Measurements from ENCODE around the gene UNC45A.
A peak's percentile ranks its signal among the peaks of the same experiment; 100 is the strongest.

Gene UNC45A

GRCh38 chr15:90934949-90935751 lies at the start of gene UNC45A:
Gene UNC45A, plus strand, starts transcription at chr15:90935285. Its CDS starts 40 bp downstream, at chr15:90935325.
- no peaks in the 10 kb centered on the region for H3K9me3 ChIP-seq (ENCODE audit: low read length)
- peak within 1 kb of the TSS; percentile 75 for H3K27ac ChIP-seq (ENCODE audit: low read depth, low read length)
- H3K4me1 ChIP-seq (ENCODE audit: insufficient read depth, low read length) = peaks cover 43% of the 10 kb centered on the region
- H3K36me3 ChIP-seq (ENCODE audit: insufficient read depth, low read length) = peaks cover 17% of the 10 kb centered on the region
- H3K4me3 ChIP-seq (ENCODE audit: low read depth in 1 of 2, low read length in 2 of 2) = peak within 1 kb of the TSS; percentile 45 to 65
- H3K27me3 ChIP-seq (ENCODE audit: control insufficient read depth in 1 of 2, insufficient read depth in 2 of 2, low read length in 2 of 2) = no peaks in the 10 kb centered on the region
- H3K9ac ChIP-seq (ENCODE audit: low read length) = peak within 1 kb of the TSS; percentile 10

- Histone ChIP-seq H3K36me3 (ENCODE audit: insufficient read depth, low read length) (peaks cover 24% of the 10 kb centered on the region), H3K9me3 (ENCODE audit: low read length) (no peaks in the 10 kb centered on the region), H3K27me3 (ENCODE audit: control insufficient read depth in 1 of 2, insufficient read depth in 2 of 2, low read length in 2 of 2) (no peaks in the 10 kb centered on the region), H3K4me1 (ENCODE audit: insufficient read depth, low read length) (peaks cover 31% of the 10 kb centered on the region), H3K27ac (ENCODE audit: low read depth, low read length) (peak overlapping the region; percentile 95), H3K4me3 (ENCODE audit: low read depth in 1 of 2, low read length in 2 of 2) (peak overlapping the region; percentile 61 to 66), H3K9ac (ENCODE audit: low read length) (peak overlapping the region; percentile 76)
These were observed 49.4 kb upstream of the UNC45A start for GRCh38 chr15:90885432-90886290.

GRCh38 chr15:90886291-90886614 lies 48.8 kb upstream of the UNC45A start:
- H3K36me3 ChIP-seq (ENCODE audit: insufficient read depth, low read length) = peaks cover 25% of the 10 kb centered on the region
- no peak overlapping the region for H3K9ac ChIP-seq (ENCODE audit: low read length)
- H3K4me1 ChIP-seq (ENCODE audit: insufficient read depth, low read length) = peaks cover 31% of the 10 kb centered on the region

GRCh38 chr15:90887037-90887481 lies 48.0 kb upstream of the UNC45A start:
- Histone ChIP-seq H3K9ac (ENCODE audit: low read length) (no peak overlapping the region), H3K27ac (ENCODE audit: low read depth, low read length) (no peak overlapping the region), H3K4me3 (ENCODE audit: low read depth in 1 of 2, low read length in 2 of 2) (no peak overlapping the region), H3K36me3 (ENCODE audit: insufficient read depth, low read length) (peaks cover 33% of the 10 kb centered on the region), H3K9me3 (ENCODE audit: low read length) (no peaks in the 10 kb centered on the region), H3K4me1 (ENCODE audit: insufficient read depth, low read length) (peaks cover 31% of the 10 kb centered on the region), H3K27me3 (ENCODE audit: control insufficient read depth in 1 of 2, insufficient read depth in 2 of 2, low read length in 2 of 2) (no peaks in the 10 kb centered on the region)

More at GRCh38 chr15:90886291-90886614, 48.8 kb upstream of the UNC45A start:
- Histone ChIP-seq H3K27ac (ENCODE audit: low read depth, low read length) (no peak overlapping the region), H3K9me3 (ENCODE audit: low read length) (no peaks in the 10 kb centered on the region), H3K4me3 (ENCODE audit: low read depth in 1 of 2, low read length in 2 of 2) (no peak overlapping the region), H3K27me3 (ENCODE audit: control insufficient read depth in 1 of 2, insufficient read depth in 2 of 2, low read length in 2 of 2) (no peaks in the 10 kb centered on the region)

GRCh38 chr15:90889313-90889730 lies 45.8 kb upstream of the UNC45A start:
- H3K27me3 ChIP-seq (ENCODE audit: control insufficient read depth in 1 of 2, insufficient read depth in 2 of 2, low read length in 2 of 2) = no peaks in the 10 kb centered on the region
- peaks cover 54% of the 10 kb centered on the region for H3K36me3 ChIP-seq (ENCODE audit: insufficient read depth, low read length)
- H3K4me3 ChIP-seq (ENCODE audit: low read depth in 1 of 2, low read length in 2 of 2) = no peak overlapping the region
- peaks cover 20% of the 10 kb centered on the region for H3K4me1 ChIP-seq (ENCODE audit: insufficient read depth, low read length)
- no peaks in the 10 kb centered on the region for H3K9me3 ChIP-seq (ENCODE audit: low read length)
- no peak overlapping the region for H3K27ac ChIP-seq (ENCODE audit: low read depth, low read length)
- no peak overlapping the region for H3K9ac ChIP-seq (ENCODE audit: low read length)

- Histone ChIP-seq H3K9ac (ENCODE audit: low read length) (no peak overlapping the region), H3K36me3 (ENCODE audit: insufficient read depth, low read length) (peaks cover 58% of the 10 kb centered on the region), H3K27me3 (ENCODE audit: control insufficient read depth in 1 of 2, insufficient read depth in 2 of 2, low read length in 2 of 2) (no peaks in the 10 kb centered on the region), H3K4me3 (ENCODE audit: low read depth in 1 of 2, low read length in 2 of 2) (no peak overlapping the region), H3K4me1 (ENCODE audit: insufficient read depth, low read length) (peaks cover 16% of the 10 kb centered on the region), H3K27ac (ENCODE audit: low read depth, low read length) (no peak overlapping the region), H3K9me3 (ENCODE audit: low read length) (no peaks in the 10 kb centered on the region)
These were observed 45.2 kb upstream of the UNC45A start for GRCh38 chr15:90889736-90890456.

GRCh38 chr15:90890839-90891238 lies 44.2 kb upstream of the UNC45A start:
- peaks cover 67% of the 10 kb centered on the region for H3K36me3 ChIP-seq (ENCODE audit: insufficient read depth, low read length)
- H3K4me1 ChIP-seq (ENCODE audit: insufficient read depth, low read length) = peaks cover 8% of the 10 kb centered on the region
- no peak overlapping the region for H3K9ac ChIP-seq (ENCODE audit: low read length)
- H3K27ac ChIP-seq (ENCODE audit: low read depth, low read length) = no peak overlapping the region
- no peaks in the 10 kb centered on the region for H3K9me3 ChIP-seq (ENCODE audit: low read length)
- H3K27me3 ChIP-seq (ENCODE audit: control insufficient read depth in 1 of 2, insufficient read depth in 2 of 2, low read length in 2 of 2) = no peaks in the 10 kb centered on the region
- H3K4me3 ChIP-seq (ENCODE audit: low read depth in 1 of 2, low read length in 2 of 2) = no peak overlapping the region

- peaks cover 2% of the 10 kb centered on the region for H3K4me1 ChIP-seq (ENCODE audit: insufficient read depth, low read length)
- H3K9ac ChIP-seq (ENCODE audit: low read length) = no peak overlapping the region
- peaks cover 68% of the 10 kb centered on the region for H3K36me3 ChIP-seq (ENCODE audit: insufficient read depth, low read length)
These were observed 43.6 kb upstream of the UNC45A start for GRCh38 chr15:90891346-90891949.

GRCh38 chr15:90892023-90892422 lies 43.1 kb upstream of the UNC45A start:
- no peak overlapping the region for H3K27ac ChIP-seq (ENCODE audit: low read depth, low read length)
- peaks cover 64% of the 10 kb centered on the region for H3K36me3 ChIP-seq (ENCODE audit: insufficient read depth, low read length)
- no peak overlapping the region for H3K4me3 ChIP-seq (ENCODE audit: low read depth in 1 of 2, low read length in 2 of 2)
- H3K4me1 ChIP-seq (ENCODE audit: insufficient read depth, low read length) = no peaks in the 10 kb centered on the region
- no peaks in the 10 kb centered on the region for H3K27me3 ChIP-seq (ENCODE audit: control insufficient read depth in 1 of 2, insufficient read depth in 2 of 2, low read length in 2 of 2)
- no peak overlapping the region for H3K9ac ChIP-seq (ENCODE audit: low read length)
- H3K9me3 ChIP-seq (ENCODE audit: low read length) = no peaks in the 10 kb centered on the region

More at GRCh38 chr15:90891346-90891949, 43.6 kb upstream of the UNC45A start:
- H3K27ac ChIP-seq (ENCODE audit: low read depth, low read length) = no peak overlapping the region
- H3K4me3 ChIP-seq (ENCODE audit: low read depth in 1 of 2, low read length in 2 of 2) = no peak overlapping the region
- no peaks in the 10 kb centered on the region for H3K27me3 ChIP-seq (ENCODE audit: control insufficient read depth in 1 of 2, insufficient read depth in 2 of 2, low read length in 2 of 2)
- no peaks in the 10 kb centered on the region for H3K9me3 ChIP-seq (ENCODE audit: low read length)

- H3K4me3 ChIP-seq (ENCODE audit: low read depth in 1 of 2, low read length in 2 of 2) = no peak overlapping the region
- H3K27me3 ChIP-seq (ENCODE audit: control insufficient read depth in 1 of 2, insufficient read depth in 2 of 2, low read length in 2 of 2) = no peaks in the 10 kb centered on the region
- H3K27ac ChIP-seq (ENCODE audit: low read depth, low read length) = no peak overlapping the region
- H3K36me3 ChIP-seq (ENCODE audit: insufficient read depth, low read length) = peaks cover 58% of the 10 kb centered on the region
- no peaks in the 10 kb centered on the region for H3K9me3 ChIP-seq (ENCODE audit: low read length)
- H3K4me1 ChIP-seq (ENCODE audit: insufficient read depth, low read length) = no peaks in the 10 kb centered on the region
- H3K9ac ChIP-seq (ENCODE audit: low read length) = no peak overlapping the region
These were observed 42.4 kb upstream of the UNC45A start for GRCh38 chr15:90892498-90893174.

Data from muscle layer of colon (tissue), 2 donors.